ENCODE results near the gene IGSF9. TPM values are rescaled to one million over a fixed set of nuclear protein-coding genes. Genes with fewer than 3 reads are reported as not detected.

Gene IGSF9
- total and polyA plus RNA-seq, 10 of the 15 experiments (the other 5 are each of a cell fraction or from before 2014, with no cell fraction given): 0.04 to 0.07 TPM; not detected in 8

DNA sequence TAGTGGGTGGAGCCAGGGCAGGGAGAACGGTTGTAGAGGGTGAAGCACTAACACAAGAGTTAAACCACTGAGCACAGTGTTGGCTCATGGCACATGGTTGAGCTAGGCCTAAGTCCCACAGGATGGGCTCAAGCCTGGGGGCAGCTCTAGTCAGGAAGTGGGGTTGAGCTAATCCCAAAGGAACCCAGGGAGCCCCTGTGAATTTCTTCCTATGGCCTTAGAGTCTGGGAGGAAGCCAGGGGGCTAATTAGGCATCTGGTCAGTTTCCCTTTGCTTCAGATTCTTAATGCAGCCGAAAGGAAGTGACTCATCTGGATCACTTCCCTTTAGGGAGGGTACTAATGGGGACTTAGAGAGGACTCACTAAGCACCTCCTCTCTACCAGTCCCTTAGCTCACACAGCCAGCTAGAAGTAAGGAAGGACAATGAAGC, 55.6 kb downstream of the IGSF9 start (continued):
- TF ChIP-seq KAT2A (conservative IDR thresholded peaks at IDR 0.05; ENCODE audit: control insufficient read depth, low read depth, low read length): no peak
- TF ChIP-seq, protein P1, sequence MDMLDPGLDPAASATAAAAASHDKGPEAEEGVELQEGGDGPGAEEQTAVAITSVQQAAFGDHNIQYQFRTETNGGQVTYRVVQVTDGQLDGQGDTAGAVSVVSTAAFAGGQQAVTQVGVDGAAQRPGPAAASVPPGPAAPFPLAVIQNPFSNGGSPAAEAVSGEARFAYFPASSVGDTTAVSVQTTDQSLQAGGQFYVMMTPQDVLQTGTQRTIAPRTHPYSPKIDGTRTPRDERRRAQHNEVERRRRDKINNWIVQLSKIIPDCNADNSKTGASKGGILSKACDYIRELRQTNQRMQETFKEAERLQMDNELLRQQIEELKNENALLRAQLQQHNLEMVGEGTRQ (IDR thresholded peaks at IDR 0.05; ENCODE audit: borderline replicate concordance, low read depth, low read length): no peak
- TF ChIP-seq, protein P2, sequence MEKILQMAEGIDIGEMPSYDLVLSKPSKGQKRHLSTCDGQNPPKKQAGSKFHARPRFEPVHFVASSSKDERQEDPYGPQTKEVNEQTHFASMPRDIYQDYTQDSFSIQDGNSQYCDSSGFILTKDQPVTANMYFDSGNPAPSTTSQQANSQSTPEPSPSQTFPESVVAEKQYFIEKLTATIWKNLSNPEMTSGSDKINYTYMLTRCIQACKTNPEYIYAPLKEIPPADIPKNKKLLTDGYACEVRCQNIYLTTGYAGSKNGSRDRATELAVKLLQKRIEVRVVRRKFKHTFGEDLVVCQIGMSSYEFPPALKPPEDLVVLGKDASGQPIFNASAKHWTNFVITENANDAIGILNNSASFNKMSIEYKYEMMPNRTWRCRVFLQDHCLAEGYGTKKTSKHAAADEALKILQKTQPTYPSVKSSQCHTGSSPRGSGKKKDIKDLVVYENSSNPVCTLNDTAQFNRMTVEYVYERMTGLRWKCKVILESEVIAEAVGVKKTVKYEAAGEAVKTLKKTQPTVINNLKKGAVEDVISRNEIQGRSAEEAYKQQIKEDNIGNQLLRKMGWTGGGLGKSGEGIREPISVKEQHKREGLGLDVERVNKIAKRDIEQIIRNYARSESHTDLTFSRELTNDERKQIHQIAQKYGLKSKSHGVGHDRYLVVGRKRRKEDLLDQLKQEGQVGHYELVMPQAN (conservative IDR thresholded peaks at IDR 0.05): no peak
- no peak for TF ChIP-seq CHD1 (IDR thresholded peaks at IDR 0.05; ENCODE audit: low read depth, low read length)
- TF ChIP-seq SRF (IDR thresholded peaks at IDR 0.05; ENCODE audit: low read depth in 2 of 2, low read length in 2 of 2): no peak
- peak; percentile 91 for TF ChIP-seq MTA2 (IDR thresholded peaks at IDR 0.05; ENCODE audit: low read depth)
- TF ChIP-seq SREBF2 (IDR thresholded peaks at IDR 0.05; ENCODE audit: low read length): no peak
- peak; percentile 56; the same call in 1 of the 2 replicates for TF ChIP-seq NFIC (IDR thresholded peaks at IDR 0.05; ENCODE audit: low read depth, low read length)
- TF ChIP-seq FOXM1 (IDR thresholded peaks at IDR 0.05; ENCODE audit: low read depth, low read length): no peak
- no peak for TF ChIP-seq HDAC6 (IDR thresholded peaks at IDR 0.05; ENCODE audit: unreplicated experiment)
- no peak for TF ChIP-seq KDM1A (IDR thresholded peaks at IDR 0.05; ENCODE audit: borderline replicate concordance)
- no peak for TF ChIP-seq HCFC1 (IDR thresholded peaks at IDR 0.05; ENCODE audit: low read length)
- TF ChIP-seq RAD51 (IDR thresholded peaks at IDR 0.05): no peak
- TF ChIP-seq, protein P3, sequence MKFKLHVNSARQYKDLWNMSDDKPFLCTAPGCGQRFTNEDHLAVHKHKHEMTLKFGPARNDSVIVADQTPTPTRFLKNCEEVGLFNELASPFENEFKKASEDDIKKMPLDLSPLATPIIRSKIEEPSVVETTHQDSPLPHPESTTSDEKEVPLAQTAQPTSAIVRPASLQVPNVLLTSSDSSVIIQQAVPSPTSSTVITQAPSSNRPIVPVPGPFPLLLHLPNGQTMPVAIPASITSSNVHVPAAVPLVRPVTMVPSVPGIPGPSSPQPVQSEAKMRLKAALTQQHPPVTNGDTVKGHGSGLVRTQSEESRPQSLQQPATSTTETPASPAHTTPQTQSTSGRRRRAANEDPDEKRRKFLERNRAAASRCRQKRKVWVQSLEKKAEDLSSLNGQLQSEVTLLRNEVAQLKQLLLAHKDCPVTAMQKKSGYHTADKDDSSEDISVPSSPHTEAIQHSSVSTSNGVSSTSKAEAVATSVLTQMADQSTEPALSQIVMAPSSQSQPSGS (IDR thresholded peaks at IDR 0.05; ENCODE audit: low read length): peak; percentile 49; the same call in 1 of the 2 replicates
- TF ChIP-seq, protein P4, sequence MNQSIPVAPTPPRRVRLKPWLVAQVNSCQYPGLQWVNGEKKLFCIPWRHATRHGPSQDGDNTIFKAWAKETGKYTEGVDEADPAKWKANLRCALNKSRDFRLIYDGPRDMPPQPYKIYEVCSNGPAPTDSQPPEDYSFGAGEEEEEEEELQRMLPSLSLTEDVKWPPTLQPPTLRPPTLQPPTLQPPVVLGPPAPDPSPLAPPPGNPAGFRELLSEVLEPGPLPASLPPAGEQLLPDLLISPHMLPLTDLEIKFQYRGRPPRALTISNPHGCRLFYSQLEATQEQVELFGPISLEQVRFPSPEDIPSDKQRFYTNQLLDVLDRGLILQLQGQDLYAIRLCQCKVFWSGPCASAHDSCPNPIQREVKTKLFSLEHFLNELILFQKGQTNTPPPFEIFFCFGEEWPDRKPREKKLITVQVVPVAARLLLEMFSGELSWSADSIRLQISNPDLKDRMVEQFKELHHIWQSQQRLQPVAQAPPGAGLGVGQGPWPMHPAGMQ (IDR thresholded peaks at IDR 0.05; ENCODE audit: borderline replicate concordance): no peak
- TF ChIP-seq ZNF217 (IDR thresholded peaks at IDR 0.05): no peak
- peak; percentile 45; the same call in 1 of the 3 replicates for TF ChIP-seq POU2F2 (IDR thresholded peaks at IDR 0.05; ENCODE audit: borderline replicate concordance, low read depth, low read length)
- TF ChIP-seq, protein P5, sequence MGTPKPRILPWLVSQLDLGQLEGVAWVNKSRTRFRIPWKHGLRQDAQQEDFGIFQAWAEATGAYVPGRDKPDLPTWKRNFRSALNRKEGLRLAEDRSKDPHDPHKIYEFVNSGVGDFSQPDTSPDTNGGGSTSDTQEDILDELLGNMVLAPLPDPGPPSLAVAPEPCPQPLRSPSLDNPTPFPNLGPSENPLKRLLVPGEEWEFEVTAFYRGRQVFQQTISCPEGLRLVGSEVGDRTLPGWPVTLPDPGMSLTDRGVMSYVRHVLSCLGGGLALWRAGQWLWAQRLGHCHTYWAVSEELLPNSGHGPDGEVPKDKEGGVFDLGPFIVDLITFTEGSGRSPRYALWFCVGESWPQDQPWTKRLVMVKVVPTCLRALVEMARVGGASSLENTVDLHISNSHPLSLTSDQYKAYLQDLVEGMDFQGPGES (IDR thresholded peaks at IDR 0.05): no peak
- TF ChIP-seq, protein P6, sequence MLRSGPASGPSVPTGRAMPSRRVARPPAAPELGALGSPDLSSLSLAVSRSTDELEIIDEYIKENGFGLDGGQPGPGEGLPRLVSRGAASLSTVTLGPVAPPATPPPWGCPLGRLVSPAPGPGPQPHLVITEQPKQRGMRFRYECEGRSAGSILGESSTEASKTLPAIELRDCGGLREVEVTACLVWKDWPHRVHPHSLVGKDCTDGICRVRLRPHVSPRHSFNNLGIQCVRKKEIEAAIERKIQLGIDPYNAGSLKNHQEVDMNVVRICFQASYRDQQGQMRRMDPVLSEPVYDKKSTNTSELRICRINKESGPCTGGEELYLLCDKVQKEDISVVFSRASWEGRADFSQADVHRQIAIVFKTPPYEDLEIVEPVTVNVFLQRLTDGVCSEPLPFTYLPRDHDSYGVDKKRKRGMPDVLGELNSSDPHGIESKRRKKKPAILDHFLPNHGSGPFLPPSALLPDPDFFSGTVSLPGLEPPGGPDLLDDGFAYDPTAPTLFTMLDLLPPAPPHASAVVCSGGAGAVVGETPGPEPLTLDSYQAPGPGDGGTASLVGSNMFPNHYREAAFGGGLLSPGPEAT (IDR thresholded peaks at IDR 0.05; ENCODE audit: low read depth): peak; percentile 52; the same call in 1 of the 2 replicates
- no peak for TF ChIP-seq STAT1 (conservative IDR thresholded peaks at IDR 0.05)
- TF ChIP-seq, protein P7, sequence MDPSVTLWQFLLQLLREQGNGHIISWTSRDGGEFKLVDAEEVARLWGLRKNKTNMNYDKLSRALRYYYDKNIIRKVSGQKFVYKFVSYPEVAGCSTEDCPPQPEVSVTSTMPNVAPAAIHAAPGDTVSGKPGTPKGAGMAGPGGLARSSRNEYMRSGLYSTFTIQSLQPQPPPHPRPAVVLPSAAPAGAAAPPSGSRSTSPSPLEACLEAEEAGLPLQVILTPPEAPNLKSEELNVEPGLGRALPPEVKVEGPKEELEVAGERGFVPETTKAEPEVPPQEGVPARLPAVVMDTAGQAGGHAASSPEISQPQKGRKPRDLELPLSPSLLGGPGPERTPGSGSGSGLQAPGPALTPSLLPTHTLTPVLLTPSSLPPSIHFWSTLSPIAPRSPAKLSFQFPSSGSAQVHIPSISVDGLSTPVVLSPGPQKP (IDR thresholded peaks at IDR 0.05; ENCODE audit: low read depth, low read length): no peak
- no peak for TF ChIP-seq TBL1XR1 (IDR thresholded peaks at IDR 0.05; ENCODE audit: low read depth, low read length)
